Measurements from ENCODE around the gene TMPRSS11D. TPM values are rescaled to one million over a fixed set of nuclear protein-coding genes. Genes with fewer than 3 reads are reported as not detected.

Gene TMPRSS11D
- total RNA-seq, 6 experiments from 2014 or later = not detected

DNA sequence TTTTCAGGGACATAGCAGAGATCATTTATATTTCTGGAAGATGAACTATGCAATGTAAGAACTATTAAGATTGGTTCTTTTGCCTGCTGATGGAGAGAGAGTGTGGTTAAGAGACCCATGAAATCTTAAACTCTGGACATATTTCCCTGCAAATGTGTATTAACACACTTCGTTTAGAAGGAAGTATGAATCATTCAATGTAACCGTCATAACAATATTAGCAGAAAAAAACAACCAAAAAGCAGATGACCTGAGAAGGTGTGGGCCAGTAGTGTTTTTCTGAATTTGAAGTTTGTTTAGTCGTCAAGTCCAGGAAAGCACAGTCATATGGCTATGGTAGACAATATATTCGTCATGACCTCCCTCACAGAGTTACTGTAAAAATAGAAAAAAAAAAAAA, 2.5 kb upstream of the TMPRSS11D start:
- TF ChIP-seq POLR2A (IDR thresholded peaks at IDR 0.05) = no peak
- TF ChIP-seq, protein P1, sequence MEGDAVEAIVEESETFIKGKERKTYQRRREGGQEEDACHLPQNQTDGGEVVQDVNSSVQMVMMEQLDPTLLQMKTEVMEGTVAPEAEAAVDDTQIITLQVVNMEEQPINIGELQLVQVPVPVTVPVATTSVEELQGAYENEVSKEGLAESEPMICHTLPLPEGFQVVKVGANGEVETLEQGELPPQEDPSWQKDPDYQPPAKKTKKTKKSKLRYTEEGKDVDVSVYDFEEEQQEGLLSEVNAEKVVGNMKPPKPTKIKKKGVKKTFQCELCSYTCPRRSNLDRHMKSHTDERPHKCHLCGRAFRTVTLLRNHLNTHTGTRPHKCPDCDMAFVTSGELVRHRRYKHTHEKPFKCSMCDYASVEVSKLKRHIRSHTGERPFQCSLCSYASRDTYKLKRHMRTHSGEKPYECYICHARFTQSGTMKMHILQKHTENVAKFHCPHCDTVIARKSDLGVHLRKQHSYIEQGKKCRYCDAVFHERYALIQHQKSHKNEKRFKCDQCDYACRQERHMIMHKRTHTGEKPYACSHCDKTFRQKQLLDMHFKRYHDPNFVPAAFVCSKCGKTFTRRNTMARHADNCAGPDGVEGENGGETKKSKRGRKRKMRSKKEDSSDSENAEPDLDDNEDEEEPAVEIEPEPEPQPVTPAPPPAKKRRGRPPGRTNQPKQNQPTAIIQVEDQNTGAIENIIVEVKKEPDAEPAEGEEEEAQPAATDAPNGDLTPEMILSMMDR (IDR thresholded peaks at IDR 0.05) = no peak
- no peak overlapping the region for H3K4me3 ChIP-seq
- no peaks in the 10 kb centered on the region for H3K27me3 ChIP-seq
- ATAC-seq (no peak), DNase-seq (no peak)
- H3K27ac ChIP-seq = no peak overlapping the region
- intact Hi-C loops (cut with DNase I) = no loop called here
- H3K36me3 ChIP-seq = no peaks in the 10 kb centered on the region
- no peaks in the 10 kb centered on the region for H3K9me3 ChIP-seq
- H3K4me1 ChIP-seq = no peaks in the 10 kb centered on the region
- 73% methylated on average over 4 of the region's 4 CpGs for WGBS (ENCODE audit: insufficient coverage, low coverage, low lambda C conversion rate, missing lambda C conversion rate)

DNA sequence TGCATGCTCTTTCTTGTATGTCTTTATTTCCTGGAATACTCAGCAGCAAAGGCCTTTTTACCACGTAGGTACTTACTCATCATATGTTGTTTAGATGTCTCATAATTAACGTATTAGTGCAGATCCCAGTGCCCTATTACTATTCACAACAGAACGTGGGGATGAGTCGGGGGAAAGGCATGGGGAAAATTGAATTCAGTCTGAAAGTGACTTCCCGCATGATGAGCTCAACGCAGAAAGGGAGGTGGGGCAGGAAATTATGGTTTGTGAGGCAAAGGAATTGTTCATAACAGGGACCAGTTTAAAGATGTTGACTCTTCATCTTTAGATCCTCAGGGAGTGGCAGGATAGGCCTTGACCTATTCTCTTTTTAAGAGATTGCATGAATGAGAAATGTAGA, 2.0 kb upstream of the TMPRSS11D start:
- no peak for DNase-seq
- TF ChIP-seq, protein P1 (IDR thresholded peaks at IDR 0.05) = no peak
- no peak for TF ChIP-seq POLR2A (IDR thresholded peaks at IDR 0.05)
- Histone ChIP-seq H3K27me3 (no peaks in the 10 kb centered on the region), H3K36me3 (no peaks in the 10 kb centered on the region), H3K27ac (no peak overlapping the region), H3K4me3 (no peak overlapping the region), H3K9me3 (no peaks in the 10 kb centered on the region), H3K4me1 (no peaks in the 10 kb centered on the region)
- WGBS (ENCODE audit: insufficient coverage, low coverage, low lambda C conversion rate, missing lambda C conversion rate) = 47% methylated on average over 6 of the region's 6 CpGs
- intact Hi-C loops (cut with DNase I) = no loop called here
- no peak for ATAC-seq

DNA sequence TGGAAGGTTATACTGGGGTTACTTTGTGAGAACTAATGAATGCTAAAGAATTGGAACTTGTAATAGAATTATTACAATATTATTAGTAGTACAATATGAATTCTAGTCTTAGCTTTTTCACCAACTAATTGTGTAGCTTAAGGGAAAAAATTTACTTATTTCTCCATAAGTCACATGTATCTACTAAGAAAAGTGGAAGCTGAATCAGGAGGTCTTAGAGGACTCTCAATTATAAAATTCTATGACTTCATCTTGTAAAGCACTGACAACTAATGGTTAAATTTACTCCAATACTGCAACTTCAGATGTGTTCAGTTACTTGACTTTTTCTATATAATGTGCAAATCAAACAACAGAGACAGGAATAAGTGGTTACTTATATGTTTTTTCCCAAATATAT, 899 bp upstream of the TMPRSS11D start:
- no peaks in the 10 kb centered on the region for H3K9me3 ChIP-seq
- no peak for TF ChIP-seq POLR2A (IDR thresholded peaks at IDR 0.05)
- TF ChIP-seq, protein P1 (IDR thresholded peaks at IDR 0.05) = no peak
- DNase-seq (no peak), ATAC-seq (no peak)
- no peak overlapping the region for H3K4me3 ChIP-seq
- no peaks in the 10 kb centered on the region for H3K4me1 ChIP-seq
- no peak overlapping the region for H3K27ac ChIP-seq
- H3K36me3 ChIP-seq = no peaks in the 10 kb centered on the region
- intact Hi-C loops (cut with DNase I) = no loop called here
- H3K27me3 ChIP-seq = no peaks in the 10 kb centered on the region

DNA sequence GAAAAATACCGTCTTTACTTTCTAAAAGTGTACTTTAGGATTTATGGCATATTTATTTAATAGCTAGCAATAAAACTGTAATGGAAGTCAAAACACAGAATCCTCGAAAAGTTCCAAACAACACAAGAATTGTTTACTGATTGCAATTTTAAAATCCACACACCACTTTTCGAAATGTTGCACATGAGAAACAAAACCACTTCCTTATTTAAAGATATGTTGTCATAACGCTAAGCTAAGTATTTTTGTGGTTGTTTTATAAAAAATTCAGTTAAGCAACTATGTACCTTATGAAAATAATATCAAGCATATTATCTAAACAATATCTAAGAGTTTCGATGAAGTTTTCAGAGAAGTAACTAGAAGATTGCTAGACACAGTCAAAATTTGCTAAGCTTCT, 344 bp downstream of the TMPRSS11D start:
- Histone ChIP-seq H3K27ac (no peak overlapping the region), H3K9me3 (no peaks in the 10 kb centered on the region), H3K4me3 (no peak overlapping the region), H3K36me3 (no peaks in the 10 kb centered on the region), H3K27me3 (no peaks in the 10 kb centered on the region), H3K4me1 (no peaks in the 10 kb centered on the region)
- TF ChIP-seq POLR2A (IDR thresholded peaks at IDR 0.05) = no peak
- TF ChIP-seq, protein P1 (IDR thresholded peaks at IDR 0.05) = no peak
- no peak for DNase-seq
- WGBS (ENCODE audit: insufficient coverage, low coverage, low lambda C conversion rate, missing lambda C conversion rate) = 57% methylated on average over 5 of the region's 5 CpGs
- no peak for ATAC-seq
- intact Hi-C loops (cut with DNase I) = no loop called here

Data from right lobe of liver (tissue), 6 donors.